Measurements from ENCODE around the gene MSANTD3. TPM values are rescaled to one million over a fixed set of nuclear protein-coding genes. Genes with fewer than 3 reads are reported as not detected.

Gene MSANTD3
- total RNA-seq, 2 experiments from 2014 or later = 16.3 to 18.3 TPM

DNA sequence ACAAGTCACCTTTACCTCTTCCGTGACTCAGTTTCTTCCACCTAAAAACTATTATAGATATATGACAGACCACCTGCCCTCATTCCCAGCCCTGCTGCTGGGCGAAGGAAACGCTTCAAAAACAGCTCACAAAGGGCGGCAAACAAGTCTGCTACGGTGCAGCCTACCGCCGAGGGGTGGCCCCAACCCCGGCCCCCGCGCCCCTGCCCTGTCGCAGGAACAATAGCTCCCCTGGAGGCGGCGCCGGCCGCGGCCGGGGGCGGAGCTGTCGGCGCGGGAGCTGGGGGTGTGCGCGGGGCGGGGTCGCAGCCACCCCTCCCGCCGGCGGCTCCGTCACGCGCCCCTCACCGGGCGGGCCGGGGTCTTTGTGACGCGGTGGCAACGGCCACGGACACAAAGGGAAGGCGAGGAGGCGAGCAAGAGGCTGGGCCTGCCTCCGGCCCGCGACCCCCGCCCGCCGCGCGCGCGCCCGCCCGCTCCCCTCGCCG lies 45.9 kb downstream of the MSANTD3 start, which contains the start of gene TMEFF1:
TSS of gene TMEFF1 (plus strand) at position 362 of the 488 bp plus-strand sequence. CDS start 396 bp downstream, outside the sequence.
- no peaks in the 10 kb centered on the region for H3K9me3 Mint-ChIP-seq
- DNase-seq = peak; percentile 65
- POLR2A ChIA-PET = no interaction called here
- H3K27me3 Mint-ChIP-seq = peaks cover 19% of the 10 kb centered on the region
- peak within 1 kb of the TSS; percentile 58 for H3K4me3 Mint-ChIP-seq
- H3K4me1 Mint-ChIP-seq (ENCODE audit: low read depth) = peaks cover 3% of the 10 kb centered on the region
- H3K36me3 Mint-ChIP-seq = peaks cover 1% of the 10 kb centered on the region
- no peak within 1 kb of the TSS for H3K27ac Mint-ChIP-seq
- intact Hi-C loops (cut with micrococcal nuclease) = no loop called here
- CTCF ChIA-PET = interaction anchor here (1.0 to 1.1 kb wide), 3 partner anchors 33 to 129 kb away, joined by 3 to 4 read pairs (median 3); no protein-coding TSS in a partner anchor

GRCh38 chr9:100473276-100474081 lies 46.5 kb downstream of the MSANTD3 start:
- H3K27me3 Mint-ChIP-seq = peaks cover 20% of the 10 kb centered on the region
- H3K4me1 Mint-ChIP-seq (ENCODE audit: low read depth) = peaks cover 3% of the 10 kb centered on the region
- H3K27ac Mint-ChIP-seq = no peak overlapping the region
- peak; percentile 43 for DNase-seq
- ChIA-PET CTCF (interaction anchor here (1.0 to 1.1 kb wide), 3 partner anchors 32 to 128 kb away, joined by 3 to 4 read pairs (median 3); no protein-coding TSS in a partner anchor), POLR2A (no interaction called here)
- intact Hi-C loops (cut with micrococcal nuclease) = no loop called here
- H3K4me3 Mint-ChIP-seq = peak overlapping the region; percentile 58
- peaks cover 1% of the 10 kb centered on the region for H3K36me3 Mint-ChIP-seq
- H3K9me3 Mint-ChIP-seq = no peaks in the 10 kb centered on the region

- Mint-ChIP-seq H3K4me1 (ENCODE audit: low read depth) (peaks cover 3% of the 10 kb centered on the region), H3K27me3 (peaks cover 20% of the 10 kb centered on the region), H3K4me3 (peak overlapping the region; percentile 51), H3K27ac (no peak overlapping the region), H3K9me3 (no peaks in the 10 kb centered on the region), H3K36me3 (peaks cover 1% of the 10 kb centered on the region)
- intact Hi-C loops (cut with micrococcal nuclease) = no loop called here
- ChIA-PET POLR2A (no interaction called here), CTCF (no interaction called here)
- DNase-seq = peak; percentile 9
Observed at GRCh38 chr9:100474082-100474923, 47.4 kb downstream of the MSANTD3 start.

GRCh38 chr9:100474924-100475276 lies 48.0 kb downstream of the MSANTD3 start:
- Mint-ChIP-seq H3K4me1 (ENCODE audit: low read depth) (peaks cover 3% of the 10 kb centered on the region), H3K27ac (no peak overlapping the region), H3K27me3 (peaks cover 21% of the 10 kb centered on the region), H3K9me3 (no peaks in the 10 kb centered on the region), H3K4me3 (no peak overlapping the region), H3K36me3 (peaks cover 1% of the 10 kb centered on the region)
- POLR2A ChIA-PET = no interaction called here
- no peak for DNase-seq
- CTCF ChIA-PET = interaction anchor here (0.7 to 1.5 kb wide), 2 partner anchors 37 to 41 kb away, joined by 3 to 4 read pairs; no protein-coding TSS in a partner anchor
- intact Hi-C loops (cut with micrococcal nuclease) = no loop called here

DNA sequence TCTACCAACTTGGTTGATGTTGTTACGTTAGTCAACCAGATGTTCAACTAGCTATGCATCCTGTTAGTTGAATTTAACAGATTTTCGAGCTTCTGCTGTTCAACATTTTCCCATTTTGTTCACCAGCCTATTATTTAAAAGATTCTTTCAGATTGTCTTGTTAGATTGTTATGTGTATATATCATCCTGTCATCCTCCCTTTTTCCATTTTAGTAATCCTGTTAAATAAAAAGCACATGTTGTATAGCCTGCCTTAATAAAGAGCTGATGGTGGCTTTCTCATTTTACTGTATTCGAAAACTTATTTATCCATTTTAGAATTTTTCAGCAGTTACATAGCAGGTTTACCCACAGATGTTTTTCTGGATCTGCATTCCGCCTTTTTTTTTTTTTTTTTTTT lies 50.3 kb downstream of the MSANTD3 start:
- no peak for DNase-seq
- peaks cover 1% of the 10 kb centered on the region for H3K36me3 Mint-ChIP-seq
- no peak overlapping the region for H3K27ac Mint-ChIP-seq
- ChIA-PET POLR2A (no interaction called here), CTCF (no interaction called here)
- intact Hi-C loops (cut with micrococcal nuclease) = no loop called here
- H3K4me3 Mint-ChIP-seq = no peak overlapping the region
- H3K4me1 Mint-ChIP-seq (ENCODE audit: low read depth) = peaks cover 3% of the 10 kb centered on the region
- H3K9me3 Mint-ChIP-seq = no peaks in the 10 kb centered on the region
- H3K27me3 Mint-ChIP-seq = peaks cover 23% of the 10 kb centered on the region

GRCh38 chr9:100478192-100478591 lies 51.2 kb downstream of the MSANTD3 start:
- H3K27me3 Mint-ChIP-seq = peaks cover 20% of the 10 kb centered on the region
- H3K4me1 Mint-ChIP-seq (ENCODE audit: low read depth) = peaks cover 3% of the 10 kb centered on the region
- peaks cover 1% of the 10 kb centered on the region for H3K36me3 Mint-ChIP-seq
- DNase-seq = no peak
- ChIA-PET CTCF (no interaction called here), POLR2A (no interaction called here)
- H3K9me3 Mint-ChIP-seq = no peaks in the 10 kb centered on the region
- intact Hi-C loops (cut with micrococcal nuclease) = no loop called here
- no peak overlapping the region for H3K4me3 Mint-ChIP-seq
- no peak overlapping the region for H3K27ac Mint-ChIP-seq

GRCh38 chr9:100479820-100480219 lies 52.9 kb downstream of the MSANTD3 start:
- POLR2A ChIA-PET = no interaction called here
- Mint-ChIP-seq H3K27ac (no peak overlapping the region), H3K4me3 (no peak overlapping the region), H3K9me3 (no peaks in the 10 kb centered on the region), H3K4me1 (ENCODE audit: low read depth) (no peaks in the 10 kb centered on the region), H3K27me3 (peaks cover 13% of the 10 kb centered on the region), H3K36me3 (peaks cover 1% of the 10 kb centered on the region)
- intact Hi-C loops (cut with micrococcal nuclease) = no loop called here
- CTCF ChIA-PET = no interaction called here
- DNase-seq = no peak

DNA sequence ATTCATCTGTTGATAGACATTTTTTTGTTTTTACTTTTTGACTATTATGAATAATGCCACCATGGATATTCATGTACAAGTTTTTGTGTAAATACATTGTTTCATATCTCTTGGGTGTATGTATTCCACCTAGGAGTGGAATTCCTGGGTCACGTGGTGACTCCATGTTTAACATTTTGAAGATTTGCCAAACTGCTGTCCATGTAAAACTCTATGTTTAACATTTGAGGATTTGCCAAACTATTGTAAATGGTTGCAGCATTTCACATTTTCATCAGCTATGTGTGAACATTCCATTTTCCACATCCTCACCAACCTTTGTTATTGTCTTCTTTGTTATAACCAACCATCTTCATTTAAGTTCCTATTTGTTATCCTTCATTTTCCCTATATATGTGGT lies 58.3 kb downstream of the MSANTD3 start:
- DNase-seq = no peak
- no peak overlapping the region for H3K27ac Mint-ChIP-seq
- H3K4me1 Mint-ChIP-seq (ENCODE audit: low read depth) = no peaks in the 10 kb centered on the region
- POLR2A ChIA-PET = no interaction called here
- intact Hi-C loops (cut with micrococcal nuclease) = no loop called here
- CTCF ChIA-PET = no interaction called here
- no peak overlapping the region for H3K4me3 Mint-ChIP-seq
- peaks cover 4% of the 10 kb centered on the region for H3K27me3 Mint-ChIP-seq
- no peaks in the 10 kb centered on the region for H3K36me3 Mint-ChIP-seq
- no peaks in the 10 kb centered on the region for H3K9me3 Mint-ChIP-seq

- ChIA-PET CTCF (interaction anchor here (1.0 kb wide), 1 partner anchor 49 kb away, joined by 3 read pairs; no protein-coding TSS in a partner anchor), POLR2A (no interaction called here)
- DNase-seq = no peak
- H3K36me3 Mint-ChIP-seq = no peaks in the 10 kb centered on the region
- H3K27me3 Mint-ChIP-seq = peaks cover 1% of the 10 kb centered on the region
- no peaks in the 10 kb centered on the region for H3K4me1 Mint-ChIP-seq (ENCODE audit: low read depth)
- no peaks in the 10 kb centered on the region for H3K9me3 Mint-ChIP-seq
- H3K4me3 Mint-ChIP-seq = no peak overlapping the region
- no peak overlapping the region for H3K27ac Mint-ChIP-seq
- intact Hi-C loops (cut with micrococcal nuclease) = no loop called here
Observed at GRCh38 chr9:100486479-100487176, 59.7 kb downstream of the MSANTD3 start.

DNA sequence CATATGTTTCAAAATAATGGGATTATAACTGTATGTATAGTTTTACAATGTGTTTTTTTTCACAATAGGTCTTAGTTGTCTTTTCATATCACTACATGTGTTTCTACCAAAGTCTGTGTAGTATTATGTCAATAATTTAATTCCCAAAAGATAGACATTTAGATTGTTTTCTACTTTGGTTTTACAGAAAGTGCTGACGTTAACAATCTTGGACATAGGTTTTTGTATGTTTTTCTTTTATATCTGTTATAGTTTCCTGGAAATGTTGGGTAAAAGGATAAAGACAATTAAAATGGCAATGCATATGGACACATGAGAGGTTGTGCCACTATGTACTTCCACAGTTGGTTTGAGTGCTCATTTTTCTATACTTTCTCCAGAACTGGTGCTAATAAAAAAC lies 61.2 kb downstream of the MSANTD3 start:
- H3K27me3 Mint-ChIP-seq = peaks cover 1% of the 10 kb centered on the region
- H3K36me3 Mint-ChIP-seq = no peaks in the 10 kb centered on the region
- CTCF ChIA-PET = no interaction called here
- no peak overlapping the region for H3K4me3 Mint-ChIP-seq
- POLR2A ChIA-PET = no interaction called here
- H3K4me1 Mint-ChIP-seq (ENCODE audit: low read depth) = no peaks in the 10 kb centered on the region
- H3K9me3 Mint-ChIP-seq = no peaks in the 10 kb centered on the region
- intact Hi-C loops (cut with micrococcal nuclease) = no loop called here
- no peak overlapping the region for H3K27ac Mint-ChIP-seq
- DNase-seq = no peak

DNA sequence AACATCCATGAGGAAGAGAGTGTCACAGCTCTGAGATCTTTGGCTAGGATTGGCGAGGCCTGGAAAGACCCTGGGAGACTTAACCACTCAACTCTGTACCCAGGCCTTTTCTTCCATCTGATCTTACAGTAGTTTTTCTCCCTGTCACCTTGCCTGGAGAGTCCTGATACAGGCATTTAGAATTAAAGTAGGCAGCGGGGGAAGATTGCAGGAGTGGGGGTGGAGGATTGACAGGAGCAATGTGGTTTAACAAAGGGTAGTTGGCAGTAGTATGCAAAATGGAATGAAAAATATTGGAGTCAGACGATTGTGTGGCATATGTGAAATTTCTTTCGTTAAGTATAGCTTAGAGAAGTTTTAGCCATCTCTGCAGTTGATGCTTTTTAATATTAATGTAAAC lies 62.9 kb downstream of the MSANTD3 start:
- Mint-ChIP-seq H3K4me3 (no peak overlapping the region), H3K9me3 (no peaks in the 10 kb centered on the region), H3K27ac (no peak overlapping the region), H3K36me3 (no peaks in the 10 kb centered on the region), H3K27me3 (peaks cover 1% of the 10 kb centered on the region), H3K4me1 (ENCODE audit: low read depth) (no peaks in the 10 kb centered on the region)
- DNase-seq = no peak
- ChIA-PET POLR2A (no interaction called here), CTCF (no interaction called here)
- intact Hi-C loops (cut with micrococcal nuclease) = no loop called here

DNA sequence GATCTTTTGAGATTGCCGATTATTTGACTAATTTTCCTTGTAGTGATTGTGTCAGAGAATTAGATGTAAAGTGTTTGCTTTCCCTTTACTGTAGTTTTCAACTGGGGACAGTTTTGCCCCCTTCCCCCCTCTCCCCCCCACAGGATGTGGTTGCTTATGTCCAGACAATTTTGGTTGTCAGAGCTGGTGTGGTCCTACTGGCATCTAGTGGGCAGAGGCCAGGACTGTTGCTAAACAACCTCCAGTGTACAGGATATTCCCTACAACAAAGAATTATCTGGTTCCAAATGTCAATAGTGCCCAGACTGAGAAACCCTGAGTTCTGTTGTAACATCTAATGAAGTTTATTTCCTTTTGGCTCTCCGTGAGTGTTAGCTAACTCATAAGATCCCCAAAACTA lies 66.0 kb downstream of the MSANTD3 start:
- Mint-ChIP-seq H3K4me3 (no peak overlapping the region), H3K36me3 (no peaks in the 10 kb centered on the region), H3K4me1 (ENCODE audit: low read depth) (no peaks in the 10 kb centered on the region), H3K27me3 (peaks cover 1% of the 10 kb centered on the region), H3K27ac (no peak overlapping the region), H3K9me3 (no peaks in the 10 kb centered on the region)
- ChIA-PET POLR2A (no interaction called here), CTCF (no interaction called here)
- DNase-seq = no peak
- intact Hi-C loops (cut with micrococcal nuclease) = no loop called here
